H9 (cell line): ENCODE data around the gene KRTAP19-2. TPM values are rescaled to one million over a fixed set of nuclear protein-coding genes. Genes with fewer than 3 reads are reported as not detected.
A peak's percentile ranks its signal among the peaks of the same experiment; 100 is the strongest.

Experiments
- DNase-seq: peaks from one replicate; pipeline ENCODE4 v3.0.0-alpha.2; 2017
- H2AFZ ChIP-seq: one replicate; pipeline ENCODE4 v1.6.1; 2013; ENCODE audit warnings: mild to moderate bottlenecking, low read length, control low read depth, moderate library complexity
- H2AK5ac ChIP-seq: 2 replicates; pipeline ENCODE4 v1.6.1; 2013; ENCODE audit warnings: low read length, control low read depth, mixed read lengths; ENCODE audit not compliant: insufficient read length
- H2BK120ac ChIP-seq: one replicate; pipeline ENCODE4 v1.6.1; 2013; ENCODE audit warnings: low read depth, mild to moderate bottlenecking, low read length, control low read depth, inconsistent platforms; ENCODE audit not compliant: poor library complexity, severe bottlenecking
- H2BK12ac ChIP-seq: 2 replicates; pipeline ENCODE4 v1.6.1; 2013; ENCODE audit warnings: low read length, control low read depth, mixed read lengths, low read depth; ENCODE audit not compliant: insufficient read length
- H2BK15ac ChIP-seq: 2 replicates; pipeline ENCODE4 v1.6.1; 2013; ENCODE audit warnings: low read depth, low read length, control low read depth
- H2BK20ac ChIP-seq: one replicate; pipeline ENCODE4 v1.6.1; 2013; ENCODE audit warnings: low read depth, mild to moderate bottlenecking, low read length, control low read depth, inconsistent platforms; ENCODE audit not compliant: poor library complexity, severe bottlenecking
- H2BK5ac ChIP-seq: 2 replicates; pipeline ENCODE4 v1.6.1; 2013; ENCODE audit warnings: low read length, control low read depth, mixed read lengths; ENCODE audit not compliant: insufficient read length
- H3K14ac ChIP-seq: 2 replicates; pipeline ENCODE4 v1.6.1; 2013; ENCODE audit warnings: low read length, control low read depth; ENCODE audit not compliant: insufficient read depth
- H3K18ac ChIP-seq: 2 replicates; pipeline ENCODE4 v1.6.1; 2013; ENCODE audit warnings: low read depth, mild to moderate bottlenecking, mixed read lengths, low read length, control low read depth; ENCODE audit not compliant: insufficient read length
- H3K23ac ChIP-seq: 2 replicates; pipeline ENCODE4 v1.6.1; 2013; ENCODE audit warnings: low read length, control low read depth, mixed read lengths, low read depth; ENCODE audit not compliant: insufficient read length
- H3K23me2 ChIP-seq: 2 replicates; pipeline ENCODE4 v1.6.1; 2013; ENCODE audit warnings: low read depth, mild to moderate bottlenecking, mixed read lengths, low read length, control low read depth; ENCODE audit not compliant: insufficient read length, poor library complexity, severe bottlenecking
- H3K27ac ChIP-seq: 2 replicates; pipeline ENCODE4 v1.5.1; 2013; ENCODE audit warnings: low read length, control low read depth, mixed read lengths, low read depth; ENCODE audit not compliant: insufficient read length
- H3K27me3 ChIP-seq: 2 replicates; pipeline ENCODE4 v1.6.1; 2013; ENCODE audit warnings: low read length, control low read depth, inconsistent platforms; ENCODE audit not compliant: insufficient read depth
- H3K4ac ChIP-seq: 2 replicates; pipeline ENCODE4 v1.6.1; 2013; ENCODE audit warnings: low read depth, mild to moderate bottlenecking, control low read depth, inconsistent platforms, low read length, moderate library complexity
- H3K4me1 ChIP-seq: 2 replicates; pipeline ENCODE4 v1.6.1; 2013; ENCODE audit warnings: low read length, control low read depth, inconsistent platforms; ENCODE audit not compliant: insufficient read depth
- H3K4me2 ChIP-seq: 2 replicates; pipeline ENCODE4 v1.6.1; 2013; ENCODE audit warnings: low read length, control low read depth, mixed read lengths; ENCODE audit not compliant: insufficient read length, insufficient read depth
- H3K56ac ChIP-seq: 2 replicates; pipeline ENCODE4 v1.6.1; 2013; ENCODE audit warnings: low read depth, mild to moderate bottlenecking, mixed read lengths, low read length, control low read depth; ENCODE audit not compliant: insufficient read length
- H3K79me1 ChIP-seq: 2 replicates; pipeline ENCODE4 v1.6.1; 2013; ENCODE audit warnings: low read depth, mild to moderate bottlenecking, moderate library complexity, low read length, control low read depth, inconsistent platforms; ENCODE audit not compliant: insufficient read depth, poor library complexity, severe bottlenecking
- H3K79me2 ChIP-seq: 2 replicates; pipeline ENCODE4 v1.6.1; 2013; ENCODE audit warnings: low read length, control low read depth, inconsistent platforms; ENCODE audit not compliant: insufficient read depth
- H3K9ac ChIP-seq: 2 replicates; pipeline ENCODE4 v1.6.1; 2013; ENCODE audit warnings: low read length, control low read depth, mixed read lengths; ENCODE audit not compliant: insufficient read length; ENCODE audit errors: extremely low read depth
- H3K9me3 ChIP-seq: one replicate; pipeline ENCODE4 v1.6.1; 2013; ENCODE audit warnings: low read depth, low read length, inconsistent platforms; ENCODE audit not compliant: control insufficient read depth
- H3T11ph ChIP-seq: one replicate; pipeline ENCODE4 v1.6.1; 2013; ENCODE audit warnings: mild to moderate bottlenecking, low read length, control low read depth, inconsistent platforms
- H4K20me1 ChIP-seq: one replicate; pipeline ENCODE4 v1.6.1; 2013; ENCODE audit not compliant: control insufficient read depth, insufficient read length, insufficient read depth
- H4K5ac ChIP-seq: 2 replicates; pipeline ENCODE4 v1.6.1; 2013; ENCODE audit warnings: low read depth, mild to moderate bottlenecking, mixed read lengths, low read length, control low read depth; ENCODE audit not compliant: insufficient read length
- H4K8ac ChIP-seq: replicated peaks from 2 replicates; pipeline ENCODE4 v1.6.1; 2013; ENCODE audit warnings: low read length, control low read depth, mixed read lengths, low read depth; ENCODE audit not compliant: insufficient read length
- H4K91ac ChIP-seq: 2 replicates; pipeline ENCODE4 v1.6.1; 2013; ENCODE audit warnings: low read depth, mild to moderate bottlenecking, moderate library complexity, mixed read lengths, low read length, control low read depth; ENCODE audit not compliant: insufficient read length
- H3K27ac Mint-ChIP-seq, 3 experiments: 2 replicates in 2 of 3; 3 replicates in 1 of 3; pipeline ENCODE4 v1.8.0; 2020 to 2021; ENCODE audit warnings: mixed read lengths in 3 of 3, mild to moderate bottlenecking in 1 of 3, moderate library complexity in 1 of 3
- H3K27me3 Mint-ChIP-seq: 2 replicates; pipeline ENCODE4 v1.8.0; 2021; ENCODE audit warnings: low read depth, mild to moderate bottlenecking, moderate library complexity, mixed read lengths
- H3K36me3 Mint-ChIP-seq, 3 experiments: 2 replicates in 2 of 3; 3 replicates in 1 of 3; pipeline ENCODE4 v1.8.0; 2020 to 2021; ENCODE audit warnings: low read depth in 3 of 3, mixed read lengths in 3 of 3; ENCODE audit not compliant: insufficient read depth in 1 of 3
- H3K4me1 Mint-ChIP-seq, 2 experiments: 2 replicates each; pipeline ENCODE4 v1.8.0; 2020; ENCODE audit warnings: mixed read lengths in 2 of 2
- H3K4me3 Mint-ChIP-seq, 2 experiments: 2 replicates in 1 of 2; 3 replicates in 1 of 2; pipeline ENCODE4 v1.8.0; 2020 to 2021; ENCODE audit warnings: mild to moderate bottlenecking in 2 of 2, mixed read lengths in 2 of 2, moderate library complexity in 1 of 2
- H3K9me3 Mint-ChIP-seq, 2 experiments: 2 replicates in 1 of 2; 3 replicates in 1 of 2; pipeline ENCODE4 v1.8.0; 2020; ENCODE audit warnings: mild to moderate bottlenecking in 2 of 2, mixed read lengths in 2 of 2, moderate library complexity in 1 of 2
- WGBS: extraction: QIAGEN DNeasy Blood & Tissue Kit; methylation state at CpG from one replicate; pipeline ENCODE4 v1.1.7; 2013; ENCODE audit warnings: missing lambda C conversion rate, low lambda C conversion rate, mixed read lengths; ENCODE audit not compliant: insufficient read length; ENCODE audit errors: extremely low coverage; 5-methylcytosine and 5-hydroxymethylcytosine counted together
- total RNA-seq: library from RNA; stranded (reverse); gene quantifications from 2 replicates; pipeline ENCODE4 v1.2.1, GENCODE V29; 2021
- TF ChIP-seq, protein P1 (sequence below): fragments of 200-600 bp; sonication (generic); conservative IDR thresholded peaks from 3 replicates; pipeline ENCODE4 v1.8.0; 2021; ENCODE audit warnings: antibody characterized with exemption, mild to moderate bottlenecking

The KRTAP19-2 gene
- total RNA-seq, 1 experiment from 2014 or later, result not detected

DNA sequence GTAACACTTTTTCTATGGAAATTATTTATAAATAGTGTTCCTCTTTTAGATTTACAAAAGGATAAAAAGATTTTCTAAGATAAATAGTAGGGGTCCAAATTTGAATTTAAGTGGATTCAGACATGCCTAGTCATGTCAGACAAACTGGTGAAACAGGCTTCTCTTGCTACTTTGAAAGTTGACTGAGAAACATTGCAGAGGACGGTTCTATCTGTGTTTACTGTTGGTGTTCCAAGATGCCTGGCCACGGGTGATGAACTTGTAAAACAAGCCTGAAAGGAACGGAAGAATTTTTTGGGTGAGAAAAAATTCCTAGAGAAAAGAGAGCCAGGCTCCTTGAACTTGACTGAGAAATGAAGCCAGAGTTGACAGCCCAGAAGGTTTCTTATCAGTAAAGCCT, 9.2 kb downstream of the KRTAP19-2 start:
- H4K8ac ChIP-seq, result no peak overlapping the region
- H3K4ac ChIP-seq, result no peak overlapping the region
- H3K4me2 ChIP-seq, result no peak overlapping the region
- H2BK15ac ChIP-seq, result no peak overlapping the region
- H3K27ac ChIP-seq, result no peak overlapping the region
- no peak overlapping the region for H3K14ac ChIP-seq
- no peak overlapping the region for H3T11ph ChIP-seq
- no peaks in the 10 kb centered on the region for H3K27me3 ChIP-seq
- H3K4me1 ChIP-seq, result no peaks in the 10 kb centered on the region
- no peak for DNase-seq
- Mint-ChIP-seq H3K4me1 (no peaks in the 10 kb centered on the region), H3K9me3 (no peaks in the 10 kb centered on the region), H3K4me3 (no peak overlapping the region), H3K36me3 (no peaks in the 10 kb centered on the region), H3K27me3 (no peaks in the 10 kb centered on the region), H3K27ac (no peak overlapping the region)
- no peak overlapping the region for H4K91ac ChIP-seq
- no peaks in the 10 kb centered on the region for H4K20me1 ChIP-seq
- no peaks in the 10 kb centered on the region for H3K79me2 ChIP-seq
- H2BK12ac ChIP-seq, result no peak overlapping the region
- H3K9ac ChIP-seq, result no peak overlapping the region
- H4K5ac ChIP-seq, result no peak overlapping the region
- no peak overlapping the region for H2BK20ac ChIP-seq
- H2BK5ac ChIP-seq, result no peak overlapping the region
- WGBS, result no CpG with 5 or more reads among the region's 3 CpGs
- H3K9me3 ChIP-seq, result no peaks in the 10 kb centered on the region
- H2BK120ac ChIP-seq, result no peak overlapping the region
- no peaks in the 10 kb centered on the region for H3K79me1 ChIP-seq
- H3K23me2 ChIP-seq, result no peaks in the 10 kb centered on the region
- TF ChIP-seq, protein P1, sequence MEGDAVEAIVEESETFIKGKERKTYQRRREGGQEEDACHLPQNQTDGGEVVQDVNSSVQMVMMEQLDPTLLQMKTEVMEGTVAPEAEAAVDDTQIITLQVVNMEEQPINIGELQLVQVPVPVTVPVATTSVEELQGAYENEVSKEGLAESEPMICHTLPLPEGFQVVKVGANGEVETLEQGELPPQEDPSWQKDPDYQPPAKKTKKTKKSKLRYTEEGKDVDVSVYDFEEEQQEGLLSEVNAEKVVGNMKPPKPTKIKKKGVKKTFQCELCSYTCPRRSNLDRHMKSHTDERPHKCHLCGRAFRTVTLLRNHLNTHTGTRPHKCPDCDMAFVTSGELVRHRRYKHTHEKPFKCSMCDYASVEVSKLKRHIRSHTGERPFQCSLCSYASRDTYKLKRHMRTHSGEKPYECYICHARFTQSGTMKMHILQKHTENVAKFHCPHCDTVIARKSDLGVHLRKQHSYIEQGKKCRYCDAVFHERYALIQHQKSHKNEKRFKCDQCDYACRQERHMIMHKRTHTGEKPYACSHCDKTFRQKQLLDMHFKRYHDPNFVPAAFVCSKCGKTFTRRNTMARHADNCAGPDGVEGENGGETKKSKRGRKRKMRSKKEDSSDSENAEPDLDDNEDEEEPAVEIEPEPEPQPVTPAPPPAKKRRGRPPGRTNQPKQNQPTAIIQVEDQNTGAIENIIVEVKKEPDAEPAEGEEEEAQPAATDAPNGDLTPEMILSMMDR, result no peak
- no peak overlapping the region for H3K23ac ChIP-seq
- H2AFZ ChIP-seq, result peak overlapping the region; percentile 8
- no peak overlapping the region for H3K18ac ChIP-seq
- H2AK5ac ChIP-seq, result no peak overlapping the region
- H3K56ac ChIP-seq, result no peak overlapping the region
